Embryonic facial prominence (tissue), 1 donor: ENCODE data around the gene GNG10.
"Not testable (repeated sequence)": the region's sequence is repeated elsewhere in the genome, so short reads cannot be mapped to it uniquely, and the experiment has no call there.

ENCODE experiments used
- DNase-seq: peaks from one replicate; pipeline ENCODE4 v3.0.0-alpha.2; 2016; ENCODE audit errors: extremely low spot score

Gene GNG10

DNA sequence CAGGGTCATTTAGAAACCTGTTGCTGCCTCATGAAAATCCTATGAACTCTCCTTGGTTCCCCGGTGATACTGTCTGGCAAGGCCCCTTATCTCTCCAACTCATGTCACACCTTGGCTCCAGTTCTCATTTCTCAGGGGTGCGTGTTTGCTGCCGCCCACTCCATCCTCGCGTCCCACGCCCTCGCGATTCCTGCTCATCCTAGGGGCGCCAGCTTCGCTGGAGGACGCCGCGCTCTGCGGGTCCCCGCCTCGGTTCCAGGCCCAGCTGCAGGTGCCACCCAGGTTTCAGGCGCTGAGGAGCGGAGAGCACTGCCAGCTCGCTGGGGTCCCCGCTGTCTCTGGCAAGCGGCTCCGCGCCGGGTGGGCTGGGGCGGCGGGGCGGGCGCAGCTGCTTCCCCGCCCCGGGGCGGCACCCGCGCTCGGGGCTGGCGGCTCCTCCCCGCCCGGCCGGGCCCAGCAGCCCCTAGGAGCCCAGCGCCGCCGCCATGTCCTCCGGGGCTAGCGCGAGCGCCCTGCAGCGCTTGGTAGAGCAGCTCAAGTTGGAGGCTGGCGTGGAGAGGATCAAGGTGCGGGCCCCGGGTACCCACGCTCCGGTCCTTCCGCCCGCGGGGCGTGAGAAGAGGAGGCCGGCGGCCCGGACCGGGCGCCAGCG, at the start of gene GNG10:
GNG10 (plus strand) TSS at position 456 of the 652 bp plus-strand sequence; CDS start at position 486, 30 bp downstream.
- DNase-seq = peak; percentile 20

DNA sequence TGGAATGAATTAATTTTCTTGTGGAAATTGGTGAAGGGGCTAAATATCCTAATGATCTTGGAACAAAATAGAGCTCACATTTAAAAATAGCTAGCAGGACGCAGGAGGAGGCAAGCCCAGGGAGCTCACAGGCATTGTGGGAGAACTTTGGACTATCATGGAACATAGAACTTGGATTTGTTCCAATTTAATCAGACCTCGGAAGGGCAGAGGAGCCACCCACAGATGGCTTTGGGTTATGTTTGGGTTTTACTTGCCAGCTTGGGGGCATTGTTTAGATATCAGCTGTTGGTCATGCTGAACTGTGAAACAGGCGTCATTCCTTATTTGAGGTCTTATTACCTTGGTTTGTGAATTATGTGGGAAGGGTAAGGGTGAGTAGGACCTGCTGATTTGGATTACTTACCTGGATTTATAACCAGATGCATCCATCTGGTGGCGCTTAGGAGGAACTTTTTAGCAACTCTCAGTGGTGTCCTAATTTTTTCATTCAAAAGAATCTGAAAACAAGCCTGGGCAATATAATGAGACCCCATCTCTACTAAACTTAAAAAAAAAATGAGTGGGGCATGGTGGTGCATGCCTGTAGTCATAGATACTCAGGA, 47.9 kb upstream of the GNG10 start:
- DNase-seq = no peak

DNA sequence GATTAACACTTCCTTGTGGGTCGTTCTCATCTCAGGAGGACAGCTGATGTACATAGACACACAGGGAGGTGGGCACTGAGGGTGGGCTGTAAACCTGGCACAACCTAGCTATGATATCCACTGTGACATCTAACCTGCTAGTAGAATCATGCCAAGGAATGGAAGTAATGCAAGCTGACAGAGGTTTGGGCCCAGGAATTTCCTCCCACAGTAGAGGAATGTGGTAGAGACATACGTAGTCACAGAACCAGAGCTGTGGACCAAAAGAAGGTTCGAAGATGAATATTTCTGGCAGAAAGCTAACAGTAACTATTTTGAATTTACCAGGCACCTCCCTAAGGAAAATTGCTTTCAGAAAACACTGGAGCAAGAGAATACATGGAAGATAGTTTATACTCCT, 45.5 kb upstream of the GNG10 start:
- no peak for DNase-seq

DNA sequence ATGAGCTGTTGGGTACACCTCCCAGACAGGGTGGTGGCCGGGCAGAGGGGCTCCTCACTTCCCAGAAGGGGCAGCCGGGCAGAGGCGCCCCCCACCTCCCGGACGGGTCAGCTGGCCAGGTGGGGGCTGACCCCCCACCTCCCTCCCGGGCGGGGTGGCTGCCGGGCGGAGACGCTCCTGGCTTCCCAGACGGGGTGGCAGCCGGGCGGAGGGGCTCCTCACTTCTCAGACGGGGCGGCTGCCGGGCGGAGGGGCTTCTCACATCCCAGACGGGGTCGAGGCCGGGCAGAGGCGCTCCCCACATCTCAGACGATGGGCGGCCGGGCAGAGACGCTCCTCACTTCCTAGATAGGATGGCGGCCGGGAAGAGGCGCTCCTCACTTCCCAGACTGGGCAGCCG, 44.1 kb upstream of the GNG10 start:
- not testable (repeated sequence) for DNase-seq

DNA sequence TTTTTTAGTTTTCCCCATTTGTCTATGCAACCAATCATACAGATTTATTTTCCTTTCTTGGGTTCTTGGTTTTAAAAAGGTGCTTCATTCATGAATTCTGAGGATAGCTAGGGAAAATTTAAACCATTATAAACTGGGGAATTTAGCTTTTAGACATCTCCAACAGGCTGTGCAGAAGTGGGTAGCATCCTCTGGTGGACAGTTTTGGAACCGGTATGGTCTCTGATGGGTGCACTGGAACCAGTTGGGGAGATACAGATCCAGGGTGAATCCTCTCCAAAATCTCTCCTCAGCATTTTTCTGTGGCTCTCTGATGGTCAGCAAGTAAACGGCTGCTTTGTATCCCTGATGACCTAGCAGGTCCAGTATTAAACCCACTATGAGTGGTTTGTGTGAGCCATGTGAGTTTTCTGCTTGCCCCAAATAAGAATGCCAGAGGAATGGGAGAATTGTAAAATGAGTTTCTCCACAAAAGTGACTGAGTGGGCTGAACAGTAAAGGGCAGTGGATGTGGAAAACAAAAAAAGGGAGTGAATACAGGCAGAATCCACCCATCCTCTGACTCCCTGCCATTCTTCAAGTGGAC, 39.4 kb upstream of the GNG10 start:
- no peak for DNase-seq

DNA sequence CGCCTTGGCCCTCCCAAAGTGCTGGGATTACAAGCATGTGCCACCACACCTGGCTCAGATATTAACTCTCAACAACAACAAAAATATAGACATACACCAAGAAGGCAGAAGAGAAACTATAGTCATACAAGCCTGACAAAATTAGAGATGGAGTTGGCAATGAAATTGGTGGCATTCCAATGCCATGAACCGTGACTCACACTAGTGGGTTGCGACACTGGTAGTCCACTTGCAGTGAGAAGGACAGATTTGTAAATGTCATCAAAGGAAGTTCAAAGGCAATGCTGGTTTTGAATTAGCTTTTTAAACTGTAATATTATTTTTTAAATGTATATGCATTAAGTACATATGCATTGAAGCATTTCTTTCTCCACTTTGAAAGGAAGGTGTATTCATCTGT, 38.8 kb upstream of the GNG10 start:
- no peak for DNase-seq

DNA sequence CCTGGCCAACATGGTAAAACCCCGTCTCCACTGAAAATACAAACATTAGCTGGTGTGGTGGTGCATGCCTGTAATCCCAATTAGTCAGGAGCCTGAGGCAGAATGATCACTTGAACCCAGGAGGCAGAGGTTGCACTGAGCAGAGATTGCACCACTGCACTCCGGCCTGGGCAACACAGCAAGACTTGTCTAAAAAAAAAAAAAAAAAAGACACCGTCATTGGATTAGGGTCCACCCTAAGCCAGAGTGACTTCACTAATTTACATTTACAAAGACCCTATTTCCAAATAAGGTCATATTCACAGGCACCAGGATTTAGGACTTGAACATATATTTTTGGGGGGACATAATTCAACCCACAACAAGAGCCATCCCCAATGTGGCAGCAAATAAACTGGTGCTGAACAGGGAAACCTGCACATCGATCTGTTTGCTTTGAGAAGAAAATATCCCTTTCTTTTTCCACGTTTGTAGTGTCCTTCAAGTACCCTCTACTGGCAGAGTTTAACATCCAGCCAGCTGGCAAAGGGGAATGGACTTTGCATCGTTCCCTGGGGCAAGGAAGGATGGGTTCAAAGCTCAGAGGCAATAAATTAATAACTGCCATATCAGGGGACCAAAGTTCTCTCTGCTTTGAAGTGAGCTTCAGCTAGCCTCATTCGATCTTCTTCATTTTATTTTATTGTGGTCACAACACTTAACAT, 34.0 kb upstream of the GNG10 start:
- DNase-seq = no peak

DNA sequence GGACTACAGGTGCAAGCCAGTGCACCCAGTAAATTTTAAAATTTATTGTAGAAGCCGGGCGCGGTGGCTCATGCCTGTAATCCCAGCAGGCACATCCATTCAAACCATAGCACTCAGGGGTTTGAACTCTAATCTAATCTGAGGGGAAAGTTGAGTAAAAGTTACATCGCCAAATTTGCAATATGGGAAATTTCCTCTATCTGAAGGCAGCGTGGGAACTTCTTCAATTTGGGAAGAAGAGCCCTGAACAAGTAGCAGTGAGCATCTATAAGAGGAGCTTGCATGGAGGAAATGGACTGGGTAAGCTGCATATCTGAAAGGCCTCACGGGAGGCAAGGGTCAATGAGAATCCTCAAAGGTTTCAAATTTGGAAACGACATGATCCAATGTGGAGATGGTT, 33.0 kb upstream of the GNG10 start:
- no peak for DNase-seq

DNA sequence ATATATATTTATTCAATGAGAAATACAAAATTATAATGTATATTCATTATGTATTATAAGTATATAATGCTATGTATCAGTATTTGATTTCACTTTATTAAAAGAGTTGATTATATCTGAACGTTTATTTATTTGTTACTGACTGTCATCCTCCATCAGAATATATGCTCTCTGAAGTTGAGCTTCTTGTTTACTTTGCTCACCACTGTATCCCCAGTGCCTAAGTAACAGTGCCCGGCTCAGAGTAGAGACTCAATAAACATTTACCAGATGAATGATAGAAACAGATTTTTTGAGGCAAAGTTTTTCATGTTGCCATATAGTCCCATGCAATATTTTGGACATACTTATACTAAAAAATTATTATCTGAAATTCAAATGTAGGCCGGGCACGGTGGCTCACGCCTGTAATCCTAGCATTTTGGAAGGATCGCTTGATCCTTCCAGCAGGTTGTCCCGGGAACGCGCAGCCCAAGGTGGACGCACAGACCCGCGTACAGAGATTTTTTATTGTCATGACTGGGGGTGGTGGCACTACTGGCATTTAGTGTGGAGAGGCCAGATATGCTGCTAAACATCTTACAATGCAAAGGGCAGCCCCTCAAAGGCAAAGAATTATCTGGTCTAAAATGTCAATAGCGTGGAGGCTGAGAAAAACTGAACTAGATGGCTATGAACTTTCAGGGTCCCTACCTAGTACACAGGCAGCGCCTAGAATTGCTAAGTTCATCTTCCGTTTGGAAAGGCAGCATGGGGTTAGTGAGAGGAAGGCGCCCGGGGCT, 31.0 kb upstream of the GNG10 start:
- no peak for DNase-seq

DNA sequence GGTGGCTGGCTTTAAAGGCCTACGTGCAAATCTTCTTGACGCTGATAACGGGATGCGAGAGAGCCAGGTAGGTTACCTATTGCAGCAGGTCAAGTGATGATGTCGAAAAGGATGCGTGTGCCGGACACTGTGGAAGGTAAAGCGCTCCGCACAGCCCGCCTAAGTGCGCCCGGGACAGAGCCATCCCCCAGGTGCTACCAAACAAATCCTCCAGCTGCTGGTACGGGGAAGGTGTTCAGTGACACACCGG, 30.5 kb upstream of the GNG10 start:
- no peak for DNase-seq

DNA sequence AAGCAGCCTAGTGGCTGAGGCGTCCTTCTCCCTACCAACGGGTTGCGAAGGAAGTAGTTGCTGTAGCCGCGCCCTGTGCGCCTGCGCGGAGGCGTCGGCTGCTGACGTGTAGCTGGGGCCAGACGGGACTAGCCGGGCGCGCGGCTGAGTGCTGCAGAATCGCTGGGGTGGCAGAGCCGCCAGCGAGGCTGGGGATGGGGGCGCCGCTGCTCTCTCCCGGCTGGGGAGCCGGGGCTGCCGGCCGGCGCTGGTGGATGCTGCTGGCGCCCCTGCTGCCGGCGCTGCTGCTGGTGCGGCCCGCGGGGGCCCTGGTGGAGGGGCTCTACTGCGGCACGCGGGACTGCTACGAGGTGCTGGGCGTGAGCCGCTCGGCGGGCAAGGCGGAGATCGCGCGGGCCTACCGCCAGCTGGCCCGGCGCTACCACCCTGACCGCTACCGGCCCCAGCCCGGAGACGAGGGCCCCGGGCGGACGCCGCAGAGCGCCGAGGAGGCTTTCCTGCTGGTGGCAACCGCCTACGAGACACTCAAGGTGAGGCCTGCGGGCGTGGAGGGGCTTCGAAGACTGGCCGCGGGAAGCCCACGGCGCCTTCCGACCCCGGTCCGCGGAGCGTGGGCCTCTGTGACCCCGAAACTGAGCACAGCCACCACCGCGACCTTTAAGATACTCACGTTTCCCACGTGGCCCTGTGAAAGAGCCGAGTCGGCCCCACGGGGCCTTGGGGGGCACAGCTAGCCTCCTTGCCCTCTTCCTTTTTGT, 30.0 kb upstream of the GNG10 start, which contains the start of gene DNAJC25:
DNAJC25 (plus strand) TSS at position 121 of the 758 bp plus-strand sequence; CDS start at position 195, 74 bp downstream.
- DNase-seq = peak; percentile 98

DNA sequence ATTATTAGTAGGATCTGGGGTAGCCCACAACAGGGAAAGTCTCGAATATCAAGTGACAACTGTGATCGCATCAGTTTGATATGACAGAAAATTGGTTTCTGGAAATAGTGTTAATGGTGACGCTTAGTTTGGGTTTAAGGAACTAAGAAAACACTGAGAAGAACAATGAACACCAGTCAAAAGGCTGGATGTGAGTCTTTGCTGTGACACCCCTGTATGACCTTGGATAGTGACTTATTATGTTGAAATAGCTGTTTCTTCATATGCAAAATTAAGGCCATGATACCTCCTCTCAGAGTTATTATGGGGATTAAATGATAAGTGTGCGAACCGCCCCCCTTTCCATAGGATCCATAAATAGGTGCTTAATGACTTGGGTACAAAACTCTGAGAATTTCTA, 29.3 kb upstream of the GNG10 start:
- no peak for DNase-seq

DNA sequence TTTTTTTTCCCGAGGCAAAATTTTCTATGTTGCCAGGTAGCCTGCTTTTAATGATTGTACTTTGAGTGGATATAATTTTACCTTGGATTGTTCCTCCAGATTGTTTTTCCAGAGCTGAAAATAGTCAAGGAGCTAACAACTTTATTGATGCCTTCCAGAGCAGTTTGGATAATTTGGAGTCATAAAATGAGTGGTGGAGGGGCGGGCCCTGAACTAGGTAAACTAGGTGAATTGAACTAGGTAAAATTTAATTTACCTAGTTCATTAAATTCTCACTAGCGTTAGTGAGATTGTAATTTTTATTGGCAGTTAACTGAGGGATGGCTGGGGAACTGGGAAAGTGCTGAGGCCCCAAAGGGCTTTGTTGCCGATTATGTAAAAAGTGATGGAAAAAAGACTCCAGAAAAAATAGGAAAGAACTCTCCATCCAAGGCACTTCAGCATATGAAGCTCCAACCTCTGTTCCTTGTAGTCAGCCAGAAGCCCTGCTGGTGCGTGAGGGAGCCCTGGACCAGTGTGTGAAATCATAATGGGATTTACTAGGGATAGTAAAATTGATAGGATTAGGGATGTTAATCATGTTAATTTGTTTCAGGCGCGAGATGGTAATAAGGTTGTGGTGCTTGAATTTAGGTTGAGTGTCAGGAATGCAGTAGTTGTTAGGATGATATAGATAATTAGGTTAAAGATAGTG, 28.6 kb upstream of the GNG10 start:
- no peak for DNase-seq

DNA sequence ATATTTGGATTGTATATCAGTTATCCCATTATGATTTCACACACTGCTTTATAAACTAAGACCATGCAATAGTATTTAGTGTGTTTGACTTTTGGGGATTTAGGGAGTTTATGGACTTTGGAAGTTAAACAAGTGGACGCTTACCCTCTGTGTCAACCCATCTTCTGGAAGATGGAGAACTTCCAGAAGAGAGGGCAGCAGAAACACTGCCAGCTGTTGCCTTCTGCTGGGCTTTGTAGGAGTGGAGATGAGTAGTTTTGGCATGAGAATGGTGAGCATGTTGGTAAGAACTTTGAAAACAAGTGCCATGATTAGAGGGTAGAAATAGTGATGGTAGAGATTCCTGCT, 28.0 kb upstream of the GNG10 start:
- no peak for DNase-seq

DNA sequence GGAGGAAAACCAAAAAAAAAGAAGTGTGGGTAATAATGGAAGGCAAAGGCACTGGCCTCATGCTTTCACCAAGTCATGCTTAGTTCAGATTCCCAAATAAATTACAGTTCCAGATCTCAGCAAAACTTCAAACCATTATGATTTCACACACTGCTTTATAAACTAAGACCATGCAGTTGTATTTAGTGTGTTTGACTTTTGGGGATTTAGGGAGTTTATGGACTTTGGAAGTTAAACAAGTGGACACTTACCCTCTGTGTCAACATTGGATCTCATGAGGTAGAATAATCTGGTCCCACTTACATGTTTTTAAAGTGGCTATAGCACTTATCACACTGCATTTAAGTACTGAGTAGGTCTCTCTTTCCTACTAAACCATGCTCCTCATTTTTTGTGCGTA, 26.5 kb upstream of the GNG10 start:
- DNase-seq = no peak

DNA sequence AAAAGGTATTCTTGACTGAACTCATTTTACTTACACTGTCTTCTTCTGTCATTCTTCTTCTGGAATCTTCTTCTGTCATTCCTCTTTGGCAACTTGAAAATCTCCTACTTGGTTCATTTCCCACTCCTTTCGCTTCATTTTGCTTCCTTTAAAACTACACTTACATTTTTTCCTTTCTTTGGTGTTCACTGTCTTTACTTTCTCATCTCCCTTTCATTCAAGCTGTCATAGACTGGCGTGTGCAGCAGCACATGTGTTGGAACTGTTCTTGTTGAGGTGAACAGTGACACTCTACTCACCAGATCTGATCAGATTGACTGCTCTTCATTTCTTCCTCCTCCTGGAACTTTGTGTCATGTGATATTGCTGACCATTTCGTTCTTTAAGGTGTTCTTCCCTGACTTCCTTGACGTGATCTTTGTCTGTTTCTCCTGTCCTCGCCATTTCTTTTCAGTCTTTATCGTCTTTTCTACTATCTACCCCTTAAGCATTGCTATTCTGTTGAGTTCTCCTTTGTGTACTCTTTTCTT, 23.9 kb upstream of the GNG10 start:
- no peak for DNase-seq

DNA sequence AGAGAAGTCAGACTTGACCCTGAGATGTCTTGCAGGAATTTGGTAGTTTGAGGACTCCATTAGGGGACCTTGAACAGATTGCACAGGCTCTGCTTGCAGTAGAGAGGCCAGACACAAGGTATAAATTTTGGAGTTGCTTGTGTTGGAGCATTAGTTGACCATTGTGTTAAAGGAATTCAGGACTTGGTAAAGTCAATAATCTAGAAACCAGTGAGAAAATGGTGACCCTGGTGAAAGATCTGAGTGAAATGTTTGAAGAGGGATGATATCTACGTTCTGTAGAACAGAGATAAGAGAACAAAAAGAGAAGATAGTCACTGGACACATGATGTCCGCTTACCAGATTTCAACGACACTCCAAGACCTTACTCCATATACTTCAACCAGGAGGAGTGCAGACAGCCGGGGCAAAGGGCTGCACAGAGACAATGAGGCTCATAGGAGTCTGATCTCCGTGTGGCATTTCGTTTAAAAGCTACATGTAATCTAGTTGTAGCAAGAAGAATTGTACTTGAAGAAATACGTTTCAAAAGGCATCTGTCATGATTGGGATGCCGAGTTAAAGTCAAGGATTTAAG, 17.1 kb upstream of the GNG10 start:
- no peak for DNase-seq

DNA sequence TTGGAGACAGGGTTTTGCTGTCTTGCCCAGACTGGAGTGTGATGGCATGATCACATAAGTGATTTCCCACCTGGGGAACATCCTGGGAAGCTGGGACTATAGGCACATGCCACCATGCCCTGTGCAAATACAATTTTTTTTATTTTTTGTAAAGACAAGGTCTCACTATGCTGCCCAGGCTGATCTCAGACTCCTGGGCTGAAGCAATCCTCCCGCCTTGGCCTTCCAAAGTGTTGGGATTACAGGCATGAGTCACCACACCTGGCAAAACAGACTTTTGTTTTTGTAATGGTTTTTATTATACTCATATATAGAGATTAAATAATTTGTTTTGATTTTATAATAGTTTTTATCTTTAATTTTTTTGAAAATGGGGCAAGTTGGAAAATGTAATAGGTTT, 15.6 kb upstream of the GNG10 start:
- DNase-seq = no peak

DNA sequence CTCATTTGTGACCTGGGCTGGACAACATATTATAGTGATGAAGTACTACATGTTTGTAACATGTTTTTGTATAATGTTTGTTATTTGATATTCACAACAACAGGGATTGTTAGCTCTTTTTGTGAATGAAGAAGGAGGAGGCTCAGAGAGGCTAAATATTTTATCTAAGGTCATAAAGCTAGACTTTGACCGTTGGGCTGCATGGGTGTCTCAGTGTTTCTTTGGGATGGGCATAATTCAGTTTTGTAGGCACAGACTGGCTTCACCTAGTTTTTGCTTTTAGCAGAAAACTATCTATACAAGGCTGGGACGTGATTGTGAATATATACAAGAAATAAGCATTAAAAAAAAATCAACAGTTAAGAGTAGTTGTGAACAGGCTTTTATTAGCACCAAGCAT, 15.0 kb upstream of the GNG10 start:
- no peak for DNase-seq

DNA sequence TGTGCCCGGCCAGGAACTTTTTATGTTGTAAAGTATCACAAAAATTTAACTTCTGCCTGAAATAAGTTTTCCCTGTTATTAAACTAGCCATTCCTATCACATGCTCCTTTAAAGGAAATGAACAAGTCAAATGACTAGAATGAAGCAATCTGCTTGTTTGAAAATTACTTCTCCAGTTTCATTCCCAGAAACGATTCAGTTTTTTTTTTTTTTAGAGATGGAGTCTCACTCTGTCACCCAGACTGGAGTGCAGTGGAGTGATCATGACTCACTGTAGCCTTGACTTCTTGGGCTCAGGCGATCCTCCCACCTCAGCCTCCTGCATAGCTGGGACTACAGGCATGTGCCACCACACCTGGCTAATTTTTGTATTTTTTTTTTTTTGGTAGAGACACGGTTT, 13.3 kb upstream of the GNG10 start:
- no peak for DNase-seq
